HG03354 (cell line): ENCODE results near the gene RREB1.

Experiments
- ATAC-seq: cut with Tn5 transposase; IDR thresholded peaks from one replicate; pipeline ENCODE4 v1.9.1; 2021; ENCODE audit warnings: mild to moderate bottlenecking; ENCODE audit not compliant: unreplicated experiment, poor library complexity, severe bottlenecking

Gene RREB1

DNA sequence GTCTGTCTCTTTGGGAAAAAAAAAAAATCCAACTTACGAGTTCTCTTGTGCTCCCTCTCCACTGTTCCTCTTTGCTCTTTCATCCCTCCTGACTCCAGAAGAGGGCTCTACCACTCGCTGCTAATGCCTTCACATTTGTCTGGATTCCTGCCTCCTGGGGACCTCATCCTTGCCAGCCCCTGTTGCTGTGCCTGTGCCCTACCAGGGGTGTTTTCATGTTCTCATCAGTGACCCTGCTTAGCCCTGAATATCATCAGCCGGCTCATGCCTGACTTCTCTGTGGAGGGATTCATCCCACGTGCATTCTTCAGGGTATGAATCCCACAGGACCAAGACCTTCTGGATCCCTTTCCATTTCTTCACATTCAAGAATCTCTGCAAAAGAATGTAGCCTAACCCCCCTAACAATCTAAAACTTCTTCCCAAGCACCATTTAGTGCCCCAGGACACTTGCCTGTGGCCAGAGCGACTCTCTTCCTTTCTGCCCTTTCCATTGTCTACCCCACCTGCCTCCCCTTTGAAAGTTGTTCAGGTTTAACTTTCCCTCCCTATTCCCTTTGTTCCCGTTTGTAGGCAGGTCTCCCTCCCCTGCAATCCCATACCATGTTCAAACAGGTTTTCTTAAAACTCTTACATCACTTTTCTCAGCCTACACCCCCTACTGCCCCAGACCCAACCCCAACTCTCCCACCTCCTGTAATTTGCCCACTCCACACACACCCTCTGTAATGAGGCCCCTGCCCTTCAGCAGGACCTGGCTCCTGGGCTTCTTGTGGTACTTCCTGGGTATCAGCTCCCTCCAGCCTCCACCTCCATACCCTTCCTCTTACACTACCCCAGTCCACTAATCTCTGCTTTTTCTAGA lies 50.2 kb downstream of the RREB1 start:
- ATAC-seq, result no peak

DNA sequence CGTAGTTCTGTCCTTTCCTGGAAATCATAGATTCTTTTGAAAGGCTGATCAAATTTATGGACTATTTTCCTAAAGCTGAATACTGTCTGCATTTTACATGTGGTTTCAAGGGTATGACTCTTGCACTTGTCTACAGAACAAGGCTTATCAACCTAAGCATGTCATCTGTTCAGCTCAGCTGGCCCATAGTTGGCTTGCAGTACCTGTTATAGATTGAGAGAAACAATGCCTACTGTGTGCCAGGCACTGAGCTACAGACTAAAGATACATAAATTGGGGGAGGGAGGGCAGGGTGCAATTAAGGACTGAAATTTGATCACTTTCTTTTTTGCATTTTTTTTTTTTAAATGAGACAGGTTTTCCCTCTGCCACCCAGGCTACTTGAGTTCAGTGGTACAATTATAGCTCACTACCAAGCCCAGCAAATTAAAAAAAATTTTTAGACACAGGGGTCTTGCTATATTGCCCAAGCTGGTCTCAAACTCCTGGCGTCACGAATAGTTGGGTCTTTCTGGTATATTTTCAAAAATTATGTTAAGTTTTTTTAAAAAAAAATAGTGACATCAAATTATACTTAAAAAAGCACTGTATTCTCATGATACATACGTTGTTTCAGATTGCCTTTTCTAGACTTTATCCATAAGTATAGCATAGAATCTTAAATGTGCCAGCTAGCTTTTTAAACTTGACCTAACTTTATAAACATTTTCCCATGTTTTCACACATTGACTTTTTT lies 52.2 kb downstream of the RREB1 start:
- no peak for ATAC-seq

DNA sequence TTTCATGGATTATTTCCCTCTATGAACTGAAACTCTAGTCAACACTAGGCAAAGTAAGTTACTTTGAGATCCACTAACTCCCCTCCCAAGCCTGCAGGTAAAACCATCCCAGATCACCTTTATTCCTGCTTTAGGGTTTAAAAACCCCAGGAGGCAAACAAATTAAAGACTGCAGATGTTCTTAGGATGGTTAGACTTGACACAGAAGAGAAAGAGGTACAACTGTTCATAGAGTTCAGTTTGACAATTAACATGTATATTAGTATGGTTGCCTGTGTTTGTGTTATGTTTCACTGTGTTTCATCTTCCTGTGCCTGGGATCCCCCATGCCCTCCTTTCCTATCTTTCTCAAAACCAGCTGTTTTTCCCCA lies 53.5 kb downstream of the RREB1 start:
- ATAC-seq, result no peak

DNA sequence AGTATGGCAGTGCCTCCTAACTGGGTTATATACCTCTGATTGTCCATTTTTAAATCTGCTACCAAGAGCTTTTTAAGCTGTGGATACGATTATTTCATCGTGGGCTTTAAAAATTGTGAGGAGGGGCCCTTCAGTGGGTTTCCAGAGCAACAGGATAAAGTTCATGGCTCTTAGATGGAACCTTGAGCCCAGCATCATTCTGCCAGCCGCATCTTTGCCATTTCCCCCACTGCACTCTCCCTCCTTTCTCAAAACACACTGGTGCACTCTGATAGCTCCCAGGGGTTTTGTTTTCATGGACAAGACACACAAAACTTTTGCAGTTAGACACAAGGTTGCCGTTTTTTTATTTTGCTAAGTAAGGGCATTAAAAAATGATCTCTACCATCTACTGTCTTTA lies 54.1 kb downstream of the RREB1 start:
- no peak for ATAC-seq

DNA sequence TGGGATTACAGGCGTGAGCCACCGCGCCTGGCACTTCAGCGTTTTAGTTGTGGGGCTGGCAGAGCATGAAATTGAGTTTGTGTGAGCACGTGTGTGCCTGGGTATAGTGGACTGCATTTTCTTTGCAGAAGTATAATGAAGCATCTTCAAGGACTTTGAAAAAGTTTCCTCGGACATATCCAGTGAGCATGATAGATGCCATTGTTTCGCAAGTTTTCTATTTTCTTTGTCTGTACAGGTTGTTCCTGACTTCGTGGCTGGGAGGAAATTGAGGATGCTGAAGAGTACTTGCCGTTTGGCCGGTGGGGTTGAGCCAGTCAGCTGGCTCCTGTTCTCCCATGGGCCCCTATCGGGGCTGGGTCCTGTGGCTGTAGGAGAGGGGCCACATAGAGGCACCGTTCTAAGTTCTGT lies 55.9 kb downstream of the RREB1 start:
- no peak for ATAC-seq

DNA sequence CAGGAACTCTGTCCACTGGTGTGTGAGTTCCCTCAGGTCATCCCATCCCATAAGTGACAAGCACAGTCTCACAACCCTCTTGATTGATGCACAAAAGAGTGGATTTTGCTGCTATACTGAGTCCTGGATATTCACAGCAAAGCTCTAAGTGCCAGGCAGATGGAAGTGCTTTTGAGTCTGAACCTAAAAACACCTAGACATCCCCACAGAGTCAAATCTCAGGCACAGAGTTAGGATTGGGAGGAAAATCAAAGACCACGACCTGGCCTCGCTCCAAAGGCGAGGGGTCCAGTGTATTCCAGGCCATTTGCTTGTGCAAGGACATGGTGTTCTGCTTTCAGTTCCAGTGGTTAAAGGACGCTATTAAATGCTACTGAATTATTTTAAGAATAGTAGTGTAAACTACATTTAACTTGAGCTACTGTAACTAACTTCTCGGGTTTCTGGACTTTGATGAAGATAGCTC lies 56.8 kb downstream of the RREB1 start:
- ATAC-seq, result no peak

DNA sequence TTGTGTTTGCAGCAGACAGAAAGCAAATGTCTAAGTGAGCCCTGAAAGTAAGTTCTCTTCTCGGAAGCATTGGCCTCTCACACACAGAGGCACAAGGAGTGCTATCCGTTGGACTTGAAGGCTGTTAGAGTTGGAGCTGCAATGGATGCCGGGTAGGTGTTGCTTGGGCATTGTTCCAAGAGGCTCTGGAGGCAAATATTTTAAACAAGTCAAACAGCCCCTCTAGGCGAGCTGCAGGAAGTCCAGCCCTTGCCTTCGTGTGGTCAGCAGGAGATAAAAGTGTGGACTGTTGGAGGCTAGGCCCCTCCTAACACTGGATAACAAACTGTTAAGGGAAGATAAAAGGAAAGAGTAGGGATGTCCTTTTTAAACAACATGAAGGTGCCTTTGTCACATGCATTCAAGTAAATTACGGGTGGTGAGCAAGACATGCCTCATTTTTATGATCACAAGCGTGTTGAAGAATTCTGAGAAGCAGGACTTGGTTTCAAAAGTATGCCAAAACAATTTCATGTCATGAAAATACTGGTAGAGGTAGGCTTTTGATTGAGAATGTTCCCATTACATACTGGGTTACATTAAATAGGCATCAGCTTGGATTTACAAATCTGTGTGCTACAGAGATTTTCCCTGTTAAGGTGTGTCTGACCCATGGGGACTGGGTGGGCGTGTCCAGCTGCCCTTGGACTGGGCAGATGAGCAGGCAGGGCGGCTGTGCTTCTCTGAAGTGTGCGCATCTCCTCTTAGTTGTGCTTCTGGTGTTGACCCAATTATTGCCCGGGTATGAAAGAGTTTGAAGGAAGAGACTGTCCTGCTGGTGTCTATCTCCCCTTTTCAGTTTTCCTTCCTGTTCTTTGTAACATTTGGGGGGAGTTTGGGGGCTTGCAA lies 57.5 kb downstream of the RREB1 start:
- no peak for ATAC-seq

DNA sequence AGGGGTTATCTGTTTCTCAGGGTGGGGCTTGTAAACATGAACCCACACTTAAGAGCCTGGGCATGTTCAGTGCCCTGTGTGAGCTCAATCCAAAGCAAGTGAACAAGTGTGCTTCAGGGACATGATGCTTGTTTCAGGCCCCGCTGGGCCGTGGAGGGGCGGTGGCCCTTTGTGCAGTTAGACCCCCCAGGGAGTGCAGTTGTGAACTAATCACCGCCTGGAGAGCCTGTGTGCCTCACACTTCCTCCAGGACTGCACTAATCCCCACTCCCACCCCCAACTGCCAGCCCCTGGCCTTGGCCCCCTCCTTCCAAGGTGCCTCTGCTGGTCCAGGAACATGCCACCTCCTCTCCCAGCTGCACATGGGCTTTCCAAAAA lies 58.1 kb downstream of the RREB1 start:
- no peak for ATAC-seq

DNA sequence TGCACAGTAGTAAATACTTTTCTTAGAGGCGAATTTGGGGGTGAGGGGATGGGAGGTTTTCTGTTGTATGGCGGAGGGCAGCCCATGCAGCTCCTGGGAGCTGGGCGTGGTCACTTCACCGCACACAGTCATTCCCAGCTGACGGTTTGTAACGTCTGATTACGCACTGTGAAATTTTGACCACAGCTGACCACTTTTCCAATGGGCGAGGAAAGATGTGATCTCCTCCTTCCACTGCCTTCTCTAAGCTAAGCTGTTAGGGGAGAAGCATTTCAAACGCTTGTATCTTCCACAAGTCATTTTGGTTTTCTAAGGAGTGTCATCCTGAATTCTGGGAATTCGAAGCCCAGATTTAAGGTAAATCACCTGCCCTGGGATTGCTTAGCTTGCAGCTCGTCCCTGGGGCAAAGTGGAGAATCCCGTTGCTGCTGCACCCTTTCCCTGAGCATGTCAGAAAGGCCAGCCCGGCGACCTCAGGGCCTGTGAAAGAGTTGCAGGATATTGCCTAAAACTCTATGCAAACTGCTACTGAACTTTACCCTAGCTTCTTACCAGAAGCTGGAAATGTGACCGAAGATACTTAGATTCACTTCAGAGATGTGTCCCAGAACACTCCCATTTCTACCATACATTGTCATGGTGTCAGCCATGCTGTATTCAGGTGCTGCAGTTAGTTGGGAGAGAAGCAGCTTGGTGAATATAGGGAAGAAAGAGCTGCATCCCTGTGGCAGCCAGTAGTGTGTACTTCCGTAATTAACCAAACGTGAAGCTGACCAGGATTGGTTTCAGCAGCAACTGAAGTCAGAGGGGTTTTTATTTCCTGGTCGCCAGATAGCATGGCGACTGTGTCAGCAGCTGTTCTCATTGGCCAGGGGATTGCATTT lies 58.9 kb downstream of the RREB1 start:
- no peak for ATAC-seq

DNA sequence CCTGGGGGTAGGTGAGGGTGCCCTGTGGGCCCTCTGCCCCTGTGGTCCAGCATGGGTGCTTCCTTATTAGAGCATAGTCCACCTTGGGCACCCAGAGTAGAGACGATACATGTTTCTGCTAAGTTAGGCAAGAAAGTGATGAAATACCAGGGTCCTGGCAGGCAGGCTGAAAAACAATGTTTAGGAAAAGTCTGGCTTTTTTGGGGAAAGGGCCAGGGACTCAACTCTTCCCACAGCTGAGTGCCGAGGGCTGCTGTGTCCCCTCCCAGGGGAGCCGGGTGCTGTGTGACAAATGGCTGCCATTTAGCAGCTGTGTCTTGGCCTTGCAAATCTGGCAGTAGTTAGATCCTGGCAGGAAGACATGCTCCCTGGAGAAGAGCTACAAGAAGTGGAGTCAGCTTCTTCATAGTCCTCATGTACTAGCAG lies 61.5 kb downstream of the RREB1 start:
- ATAC-seq, result no peak

DNA sequence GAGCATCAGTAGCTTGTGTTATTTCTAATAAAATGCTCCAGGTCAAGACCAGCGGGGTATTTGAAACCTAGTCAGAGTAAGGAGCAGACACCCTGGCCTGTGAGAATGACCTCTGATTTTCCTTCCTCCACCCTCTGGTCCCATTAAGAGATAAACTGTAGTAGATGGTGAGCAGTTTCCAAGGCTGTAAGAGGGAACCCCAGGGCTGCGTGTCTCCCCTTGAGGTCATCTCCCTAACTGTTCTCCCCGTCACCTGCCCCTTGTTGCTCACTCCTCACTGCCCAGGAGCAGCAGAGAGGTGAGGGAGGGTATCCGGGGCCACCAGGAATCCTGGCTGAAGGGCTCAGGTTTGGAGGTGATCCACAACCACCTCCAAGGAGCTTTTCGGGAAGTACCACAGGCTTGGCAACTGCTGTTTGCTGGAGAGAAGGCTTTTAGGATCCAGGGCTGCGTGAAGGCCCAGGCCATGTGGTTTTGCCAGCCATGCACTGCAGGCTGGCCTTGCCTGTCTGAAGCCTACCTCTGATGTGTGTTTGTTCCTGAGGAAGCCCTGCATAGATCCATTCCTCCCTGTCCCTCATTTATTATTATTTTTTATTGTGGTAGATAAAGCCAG lies 62.5 kb downstream of the RREB1 start:
- ATAC-seq, result no peak

DNA sequence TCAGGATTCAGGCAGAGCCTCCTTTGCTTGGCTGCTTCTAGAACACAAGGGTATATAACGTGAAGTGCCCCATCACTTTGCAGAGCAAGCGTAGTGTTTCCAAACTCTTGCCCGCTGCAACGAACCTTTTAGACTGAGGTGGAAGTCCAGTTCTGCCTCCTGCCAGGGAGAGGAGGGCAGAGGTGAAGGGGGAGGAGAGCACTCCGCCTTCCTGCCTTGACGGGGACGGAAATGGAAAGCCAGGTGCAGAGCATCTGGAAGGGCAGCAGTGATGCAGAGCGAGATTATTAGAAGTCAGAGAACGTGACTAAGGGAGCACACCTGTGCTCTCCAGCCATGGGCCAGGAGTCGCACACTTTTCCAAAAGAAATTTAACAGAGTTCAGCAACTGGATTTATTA lies 63.4 kb downstream of the RREB1 start:
- no peak for ATAC-seq

DNA sequence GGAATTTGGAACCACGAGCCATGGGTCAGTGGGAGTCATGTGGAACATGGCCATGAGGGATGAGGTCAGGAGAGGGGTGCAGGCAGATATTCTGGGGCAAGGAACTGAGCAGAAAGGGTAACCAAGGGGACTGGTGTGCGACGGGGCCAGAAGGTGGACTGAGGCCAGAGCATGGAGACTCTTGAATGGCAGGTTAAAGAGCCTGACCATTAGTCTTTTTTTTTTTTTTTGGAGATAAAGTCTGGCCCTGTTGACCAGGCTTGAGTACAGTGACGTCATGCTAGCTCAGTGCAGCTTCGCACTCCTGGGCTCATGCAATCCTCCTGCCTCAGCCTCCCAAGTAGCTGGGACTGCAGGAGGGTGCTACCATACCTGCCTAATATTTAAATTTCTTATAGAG lies 64.0 kb downstream of the RREB1 start:
- no peak for ATAC-seq

DNA sequence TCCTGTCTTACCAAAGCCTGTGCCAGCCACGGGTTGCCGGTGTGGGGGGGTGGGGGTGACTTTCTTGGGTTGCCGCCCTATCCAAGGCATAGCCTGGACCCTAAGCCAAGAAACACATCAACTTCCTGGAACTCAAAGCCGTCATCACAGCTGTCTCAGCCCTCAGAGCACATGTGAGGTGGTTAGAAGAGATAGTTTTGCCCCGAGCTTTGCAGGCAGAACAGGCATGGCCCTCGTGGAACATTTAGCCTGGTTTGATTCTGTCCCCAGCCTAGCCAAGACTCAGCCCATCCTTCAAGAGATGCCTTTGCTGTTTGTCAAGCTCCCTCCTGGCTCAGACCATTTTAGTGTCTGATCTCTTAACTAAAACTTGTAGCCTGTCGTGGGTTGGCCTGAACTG lies 64.9 kb downstream of the RREB1 start:
- ATAC-seq, result no peak

DNA sequence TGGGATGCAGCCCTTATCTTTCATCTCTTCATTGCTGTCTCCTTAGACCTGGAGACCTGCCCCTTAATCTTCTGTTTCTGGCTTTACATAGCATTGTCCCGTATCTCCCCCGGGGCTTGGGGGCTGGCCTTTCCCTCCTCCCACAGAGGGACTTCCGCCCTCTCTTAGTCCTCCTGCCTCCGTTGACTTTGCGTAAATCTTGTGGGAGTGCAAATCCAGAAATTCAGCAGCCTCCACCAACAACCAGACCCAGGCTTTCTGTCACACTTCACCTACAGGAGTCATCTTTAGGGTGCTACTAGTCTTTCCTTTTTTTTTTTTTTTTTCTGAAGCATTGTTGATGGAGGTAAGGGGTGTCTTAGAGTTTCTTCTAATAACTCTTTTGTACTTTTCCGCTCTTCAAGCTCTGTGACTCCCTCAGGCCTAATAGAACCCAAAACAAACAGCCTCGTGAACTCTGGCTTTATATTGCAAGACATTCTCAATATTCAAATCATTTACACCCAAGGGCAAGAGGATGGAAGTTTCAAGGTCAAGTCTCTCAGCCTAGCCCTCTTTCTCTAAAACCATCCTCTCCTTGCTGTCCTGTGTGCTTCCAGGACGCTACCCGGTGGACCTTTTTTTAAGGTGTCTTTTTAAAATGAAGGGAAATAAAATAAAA lies 66.2 kb downstream of the RREB1 start:
- no peak for ATAC-seq

DNA sequence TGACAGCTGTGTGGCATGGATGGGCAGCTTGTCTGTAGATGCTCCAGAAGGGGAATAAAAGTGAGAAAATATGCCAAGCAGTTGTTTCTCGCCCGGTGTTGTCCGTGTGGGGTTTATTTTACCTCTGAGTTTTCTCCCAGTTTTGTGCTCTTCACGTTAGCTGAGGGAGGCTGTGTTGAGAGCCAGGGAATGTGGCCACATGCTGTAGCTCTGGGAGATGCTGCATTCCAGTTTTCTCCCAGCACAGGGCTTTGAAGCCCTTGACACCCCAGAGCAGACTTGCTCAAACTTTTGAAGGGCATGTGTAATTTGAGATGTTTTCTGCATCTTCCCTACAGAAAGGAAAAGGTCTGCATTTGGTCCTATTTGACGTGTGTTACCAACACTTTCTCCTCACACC lies 67.7 kb downstream of the RREB1 start:
- ATAC-seq, result no peak

DNA sequence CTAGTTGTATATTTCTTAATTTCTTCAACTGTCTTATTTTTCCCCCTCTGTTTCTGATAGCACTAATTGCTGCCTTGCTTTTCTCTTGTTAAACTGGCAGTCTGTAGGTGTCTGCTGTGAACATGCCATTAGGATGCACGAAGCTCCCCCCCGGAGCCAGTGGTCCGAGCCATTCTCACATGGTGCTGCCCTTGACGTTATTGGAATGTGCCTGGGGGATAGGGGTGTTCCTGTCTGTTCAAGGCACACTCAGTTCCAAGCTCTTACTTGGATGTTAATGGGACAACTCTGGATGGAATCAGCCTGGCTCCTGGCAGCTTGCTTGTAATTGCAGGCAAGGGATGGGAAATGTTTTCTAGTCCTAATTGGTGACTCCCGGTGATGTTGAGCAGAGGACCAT lies 68.4 kb downstream of the RREB1 start:
- ATAC-seq, result no peak

DNA sequence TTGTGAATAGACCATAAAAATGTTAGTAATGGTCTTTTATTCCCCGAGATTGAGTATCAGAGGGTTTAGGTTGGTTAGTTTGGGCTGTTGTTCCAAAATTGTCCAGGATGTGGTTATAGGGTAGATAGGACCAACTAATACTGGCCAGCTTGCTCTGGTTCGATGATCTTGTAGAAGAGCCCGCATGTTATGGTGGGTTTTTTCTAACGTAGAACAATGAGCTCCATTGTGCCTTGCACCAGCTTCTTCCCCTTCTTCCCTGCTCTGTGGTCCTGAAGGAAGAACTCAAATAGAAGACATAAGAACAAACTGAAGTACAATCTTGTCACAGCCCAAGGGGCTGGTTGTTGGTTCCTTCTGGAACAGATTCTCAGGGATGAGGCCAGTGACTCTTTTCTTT lies 70.5 kb downstream of the RREB1 start:
- no peak for ATAC-seq
